ENCODE results near the gene TTYH3. TPM values are rescaled to one million over a fixed set of nuclear protein-coding genes. Genes with fewer than 3 reads are reported as not detected.

TTYH3 gene
- total RNA-seq, 1 experiment from 2014 or later = 25.0 TPM

DNA sequence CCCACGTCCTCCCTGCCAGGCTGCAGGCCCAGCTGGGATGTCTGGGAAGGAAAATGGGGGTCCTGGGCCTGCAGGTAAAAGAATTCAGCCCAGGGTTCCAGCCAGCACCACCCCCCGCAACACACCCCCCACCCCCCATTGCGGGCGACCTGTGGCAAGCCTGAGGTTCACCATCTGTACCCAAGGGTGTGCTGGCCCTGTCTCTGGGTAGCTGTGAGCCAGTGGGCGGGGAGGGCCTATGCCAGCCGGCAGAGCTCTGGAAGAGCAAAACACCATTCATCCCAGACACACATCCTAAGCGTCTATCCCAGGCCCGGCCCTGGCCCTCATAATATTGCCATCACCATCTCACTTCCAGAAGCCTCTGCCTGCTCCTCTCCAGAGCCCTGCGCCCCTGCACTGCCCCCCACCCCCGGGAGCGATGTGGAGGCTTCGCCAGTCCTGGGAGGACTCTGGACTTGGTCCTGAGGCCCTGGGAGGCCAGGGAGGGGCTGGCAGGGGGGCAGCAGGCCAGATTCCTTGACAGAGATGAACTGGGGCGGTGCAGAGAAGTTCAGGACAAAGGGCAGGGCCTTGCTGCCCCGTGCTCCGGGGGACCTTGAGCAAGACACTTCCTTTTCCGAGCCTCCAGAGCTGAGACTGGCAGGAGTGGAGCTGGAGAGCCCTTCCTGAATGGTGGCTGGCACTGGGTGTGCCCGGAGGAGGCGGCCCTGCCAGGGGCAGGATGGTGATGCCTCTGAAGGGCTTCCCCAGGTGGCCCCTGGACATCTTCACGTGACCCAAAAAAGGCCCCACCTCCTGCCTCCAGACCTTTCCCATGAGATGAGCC lies 8.7 kb upstream of the TTYH3 start:
- ATAC-seq = no peak
- ChIA-PET CTCF (no interaction called here), POLR2A (ENCODE audit: unreplicated experiment) (no interaction called here)
- Histone ChIP-seq H3K9me3 (ENCODE audit: low read length) (no peaks in the 10 kb centered on the region), H3K79me2 (ENCODE audit: low read length) (no peaks in the 10 kb centered on the region), H4K20me1 (ENCODE audit: low read length) (no peaks in the 10 kb centered on the region), H3K4me1 (ENCODE audit: insufficient read depth, low read length) (no peaks in the 10 kb centered on the region), H3K4me3 (ENCODE audit: low read length) (no peak overlapping the region), H3K36me3 (ENCODE audit: low read depth, low read length) (no peaks in the 10 kb centered on the region), H3K4me2 (ENCODE audit: low read length) (no peak overlapping the region), H3K9ac (ENCODE audit: low read length) (no peak overlapping the region), H2AFZ (ENCODE audit: low read length) (no peak overlapping the region), H3K27ac (ENCODE audit: low read length) (no peak overlapping the region), H3F3A (ENCODE audit: low read length, unreplicated experiment) (no peaks in the 10 kb centered on the region), H3K9me2 (replicated peaks; ENCODE audit: low read length) (no peaks in the 10 kb centered on the region), H3K27me3 (ENCODE audit: low read length) (no peaks in the 10 kb centered on the region)
- intact Hi-C loops (cut with micrococcal nuclease) = no loop called here
- DNase-seq = no peak
- TF ChIP-seq EZH2phosphoT487 (IDR thresholded peaks at IDR 0.05; ENCODE audit: borderline replicate concordance, low read length) (no peak), EZH2 (IDR thresholded peaks at IDR 0.05; ENCODE audit: low read length, unreplicated experiment) (no peak)
- TF ChIP-seq, protein P1, sequence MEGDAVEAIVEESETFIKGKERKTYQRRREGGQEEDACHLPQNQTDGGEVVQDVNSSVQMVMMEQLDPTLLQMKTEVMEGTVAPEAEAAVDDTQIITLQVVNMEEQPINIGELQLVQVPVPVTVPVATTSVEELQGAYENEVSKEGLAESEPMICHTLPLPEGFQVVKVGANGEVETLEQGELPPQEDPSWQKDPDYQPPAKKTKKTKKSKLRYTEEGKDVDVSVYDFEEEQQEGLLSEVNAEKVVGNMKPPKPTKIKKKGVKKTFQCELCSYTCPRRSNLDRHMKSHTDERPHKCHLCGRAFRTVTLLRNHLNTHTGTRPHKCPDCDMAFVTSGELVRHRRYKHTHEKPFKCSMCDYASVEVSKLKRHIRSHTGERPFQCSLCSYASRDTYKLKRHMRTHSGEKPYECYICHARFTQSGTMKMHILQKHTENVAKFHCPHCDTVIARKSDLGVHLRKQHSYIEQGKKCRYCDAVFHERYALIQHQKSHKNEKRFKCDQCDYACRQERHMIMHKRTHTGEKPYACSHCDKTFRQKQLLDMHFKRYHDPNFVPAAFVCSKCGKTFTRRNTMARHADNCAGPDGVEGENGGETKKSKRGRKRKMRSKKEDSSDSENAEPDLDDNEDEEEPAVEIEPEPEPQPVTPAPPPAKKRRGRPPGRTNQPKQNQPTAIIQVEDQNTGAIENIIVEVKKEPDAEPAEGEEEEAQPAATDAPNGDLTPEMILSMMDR (conservative IDR thresholded peaks at IDR 0.05; ENCODE audit: low read depth, low read length) = no peak
- no TSS peak for BruUV-seq (replicated peaks)

DNA sequence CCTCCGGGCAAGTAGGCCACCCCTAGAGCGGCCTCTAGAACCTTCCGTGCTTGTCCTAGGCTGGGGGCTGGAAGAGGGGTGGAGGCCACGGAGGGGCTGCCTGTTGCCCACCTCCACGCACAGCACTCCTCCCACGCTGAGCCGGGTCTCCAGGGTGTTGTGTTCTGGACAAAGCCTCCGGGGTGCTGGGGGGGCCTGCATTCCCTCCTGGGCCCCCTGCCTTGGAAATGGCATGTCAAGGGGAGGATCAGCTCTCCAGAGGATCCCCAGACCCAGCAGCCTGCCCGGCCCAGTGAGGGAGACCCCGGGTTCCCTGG lies 8.1 kb upstream of the TTYH3 start:
- intact Hi-C loops (cut with micrococcal nuclease) = no loop called here
- Histone ChIP-seq H3K9ac (ENCODE audit: low read length) (no peak overlapping the region), H4K20me1 (ENCODE audit: low read length) (no peaks in the 10 kb centered on the region), H3F3A (ENCODE audit: low read length, unreplicated experiment) (no peaks in the 10 kb centered on the region), H3K4me1 (ENCODE audit: insufficient read depth, low read length) (no peaks in the 10 kb centered on the region), H2AFZ (ENCODE audit: low read length) (no peak overlapping the region), H3K79me2 (ENCODE audit: low read length) (no peaks in the 10 kb centered on the region), H3K9me2 (replicated peaks; ENCODE audit: low read length) (no peaks in the 10 kb centered on the region), H3K36me3 (ENCODE audit: low read depth, low read length) (no peaks in the 10 kb centered on the region), H3K27ac (ENCODE audit: low read length) (no peak overlapping the region), H3K27me3 (ENCODE audit: low read length) (no peaks in the 10 kb centered on the region), H3K4me2 (ENCODE audit: low read length) (no peak overlapping the region), H3K4me3 (ENCODE audit: low read length) (no peak overlapping the region), H3K9me3 (ENCODE audit: low read length) (no peaks in the 10 kb centered on the region)
- DNase-seq (no peak), ATAC-seq (no peak)
- ChIA-PET CTCF (no interaction called here), POLR2A (ENCODE audit: unreplicated experiment) (no interaction called here)
- TF ChIP-seq EZH2 (IDR thresholded peaks at IDR 0.05; ENCODE audit: low read length, unreplicated experiment) (no peak), EZH2phosphoT487 (IDR thresholded peaks at IDR 0.05; ENCODE audit: borderline replicate concordance, low read length) (no peak)
- TF ChIP-seq, protein P1 (conservative IDR thresholded peaks at IDR 0.05; ENCODE audit: low read depth, low read length) = no peak
- no TSS peak for BruUV-seq (replicated peaks)

DNA sequence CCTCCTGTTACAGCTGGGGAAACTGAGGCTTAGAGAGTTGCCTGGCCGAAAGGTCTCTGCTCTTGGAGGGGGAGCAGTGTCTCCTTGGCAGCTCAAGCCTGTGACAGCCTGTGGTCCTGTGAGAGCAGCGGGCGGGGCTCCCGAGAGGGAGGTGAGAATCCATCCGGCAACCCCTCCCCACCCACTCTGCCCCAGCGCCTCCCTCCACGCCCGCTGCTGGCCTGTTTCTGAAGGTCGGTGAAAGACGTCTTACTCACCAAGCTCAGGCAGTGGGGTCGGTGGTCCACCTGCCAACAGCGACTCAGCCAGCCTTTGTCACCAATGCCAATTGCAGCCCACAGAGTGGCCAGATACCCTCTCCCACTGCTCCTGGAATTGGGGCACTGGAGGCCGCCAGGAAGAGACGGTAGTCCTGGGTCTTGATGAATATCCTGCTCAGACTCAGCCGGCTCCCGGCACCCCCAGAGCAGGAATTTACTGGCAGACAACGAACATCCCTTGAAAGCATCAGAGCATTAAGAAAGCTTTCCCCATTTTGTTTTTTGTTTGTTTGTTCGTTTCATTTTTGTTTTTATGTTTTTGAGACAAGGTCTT lies 7.4 kb upstream of the TTYH3 start:
- no peaks in the 10 kb centered on the region for H3F3A ChIP-seq (ENCODE audit: low read length, unreplicated experiment)
- CTCF ChIA-PET = no interaction called here
- no TSS peak for BruUV-seq (replicated peaks)
- no peak for ATAC-seq
- intact Hi-C loops (cut with micrococcal nuclease) = no loop called here
- no peaks in the 10 kb centered on the region for H3K36me3 ChIP-seq (ENCODE audit: low read depth, low read length)
- TF ChIP-seq EZH2phosphoT487 (IDR thresholded peaks at IDR 0.05; ENCODE audit: borderline replicate concordance, low read length) (no peak), EZH2 (IDR thresholded peaks at IDR 0.05; ENCODE audit: low read length, unreplicated experiment) (no peak)
- TF ChIP-seq, protein P1 (conservative IDR thresholded peaks at IDR 0.05; ENCODE audit: low read depth, low read length) = no peak
- no peak for DNase-seq
- no peaks in the 10 kb centered on the region for H4K20me1 ChIP-seq (ENCODE audit: low read length)
- H3K79me2 ChIP-seq (ENCODE audit: low read length) = no peaks in the 10 kb centered on the region
- no peak overlapping the region for H3K9ac ChIP-seq (ENCODE audit: low read length)
- H3K4me2 ChIP-seq (ENCODE audit: low read length) = no peak overlapping the region
- peak overlapping the region; percentile 79 for H2AFZ ChIP-seq (ENCODE audit: low read length)
- no peak overlapping the region for H3K27ac ChIP-seq (ENCODE audit: low read length)
- H3K4me3 ChIP-seq (ENCODE audit: low read length) = no peak overlapping the region
- POLR2A ChIA-PET (ENCODE audit: unreplicated experiment) = interaction anchor here (0.7 kb wide), 1 partner anchor 224 kb away, joined by 7 read pairs; no protein-coding TSS in a partner anchor
- H3K9me2 ChIP-seq (replicated peaks; ENCODE audit: low read length) = no peaks in the 10 kb centered on the region
- no peaks in the 10 kb centered on the region for H3K4me1 ChIP-seq (ENCODE audit: insufficient read depth, low read length)
- no peaks in the 10 kb centered on the region for H3K9me3 ChIP-seq (ENCODE audit: low read length)
- no peaks in the 10 kb centered on the region for H3K27me3 ChIP-seq (ENCODE audit: low read length)
